ENCODE data around the gene SGO2.
"Not testable (repeated sequence)": the region's sequence is repeated elsewhere in the genome, so short reads cannot be mapped to it uniquely, and the experiment has no call there.

SGO2 gene

GRCh38 chr2:200525551-200525881 is 491 bp upstream of the SGO2 start:
- no peak for DNase-seq

GRCh38 chr2:200528228-200528627 is 2.2 kb downstream of the SGO2 start:
- DNase-seq: no peak

- DNase-seq: no peak
Observed at GRCh38 chr2:200533754-200534153, 7.7 kb downstream of the SGO2 start.

GRCh38 chr2:200534572-200534971 is 8.6 kb downstream of the SGO2 start:
- DNase-seq: no peak

DNA sequence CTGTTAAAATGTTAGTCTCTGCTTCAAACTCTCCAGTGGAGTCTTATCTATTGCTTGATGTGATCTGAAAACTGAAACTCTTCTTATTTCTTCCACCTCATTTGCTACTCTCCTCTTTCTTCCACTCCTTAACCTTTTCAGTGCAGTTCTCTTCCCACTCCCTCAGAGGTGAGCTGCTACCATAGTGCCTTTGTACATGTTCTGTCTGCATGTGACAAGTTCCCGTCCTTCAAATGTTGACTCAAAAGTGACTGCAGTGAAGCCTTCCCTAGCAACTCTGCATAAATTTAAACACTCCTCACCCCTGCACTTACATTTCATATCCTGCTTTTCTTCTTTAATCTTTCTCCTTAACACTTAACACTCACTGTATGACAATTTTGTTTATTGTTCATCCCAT is 12.1 kb downstream of the SGO2 start:
- no peak for DNase-seq

- DNase-seq: no peak
Observed at GRCh38 chr2:200540793-200541192, 14.8 kb downstream of the SGO2 start.

GRCh38 chr2:200566596-200566995 is 40.6 kb downstream of the SGO2 start:
- not testable (repeated sequence) for DNase-seq

DNA sequence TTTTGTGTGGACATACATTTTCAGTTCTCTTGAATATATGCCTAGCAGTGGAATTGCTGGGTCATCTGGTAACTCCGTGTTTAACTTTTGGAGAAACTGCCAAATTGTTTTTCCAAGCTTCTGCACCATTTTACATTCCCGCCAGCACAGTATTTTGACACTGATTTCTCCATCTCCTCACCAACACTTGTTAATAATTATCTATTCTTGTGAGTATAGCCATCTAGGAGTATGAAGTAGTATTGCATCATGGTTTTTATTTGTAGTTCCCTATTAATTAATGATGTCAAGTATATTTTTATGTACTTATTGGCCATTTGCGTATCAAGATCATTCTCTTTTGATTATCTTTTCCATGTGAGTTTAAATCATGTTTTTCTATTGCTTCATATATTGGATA is 41.9 kb downstream of the SGO2 start:
- DNase-seq: no peak

DNA sequence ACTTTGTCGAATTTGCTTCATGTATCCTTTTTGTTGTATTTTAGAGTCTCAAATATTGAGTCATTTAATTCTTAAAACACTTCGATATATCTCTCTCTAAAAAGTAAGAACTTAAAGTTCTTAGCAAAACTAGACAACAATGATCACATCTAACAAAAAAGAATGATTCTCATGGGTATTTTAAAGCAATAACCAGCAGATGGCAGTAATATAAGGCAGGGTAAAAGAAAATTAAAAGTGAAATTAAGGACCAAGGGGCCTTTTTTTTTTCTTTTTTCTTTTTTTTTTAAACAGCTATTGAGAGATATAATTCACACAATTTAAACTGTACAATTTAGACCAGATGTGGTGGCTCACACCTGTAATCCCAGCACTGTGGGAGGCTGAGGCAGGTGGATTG is 50.0 kb downstream of the SGO2 start:
- DNase-seq: no peak

GRCh38 chr2:200577027-200577426 is 51.0 kb downstream of the SGO2 start:
- DNase-seq: no peak

- no peak for DNase-seq
Observed at GRCh38 chr2:200578778-200579177, 52.8 kb downstream of the SGO2 start.

- no peak for DNase-seq
Observed at GRCh38 chr2:200584639-200585038, 58.6 kb downstream of the SGO2 start.

GRCh38 chr2:200585340-200585729 is 59.3 kb downstream of the SGO2 start:
- DNase-seq: no peak

DNA sequence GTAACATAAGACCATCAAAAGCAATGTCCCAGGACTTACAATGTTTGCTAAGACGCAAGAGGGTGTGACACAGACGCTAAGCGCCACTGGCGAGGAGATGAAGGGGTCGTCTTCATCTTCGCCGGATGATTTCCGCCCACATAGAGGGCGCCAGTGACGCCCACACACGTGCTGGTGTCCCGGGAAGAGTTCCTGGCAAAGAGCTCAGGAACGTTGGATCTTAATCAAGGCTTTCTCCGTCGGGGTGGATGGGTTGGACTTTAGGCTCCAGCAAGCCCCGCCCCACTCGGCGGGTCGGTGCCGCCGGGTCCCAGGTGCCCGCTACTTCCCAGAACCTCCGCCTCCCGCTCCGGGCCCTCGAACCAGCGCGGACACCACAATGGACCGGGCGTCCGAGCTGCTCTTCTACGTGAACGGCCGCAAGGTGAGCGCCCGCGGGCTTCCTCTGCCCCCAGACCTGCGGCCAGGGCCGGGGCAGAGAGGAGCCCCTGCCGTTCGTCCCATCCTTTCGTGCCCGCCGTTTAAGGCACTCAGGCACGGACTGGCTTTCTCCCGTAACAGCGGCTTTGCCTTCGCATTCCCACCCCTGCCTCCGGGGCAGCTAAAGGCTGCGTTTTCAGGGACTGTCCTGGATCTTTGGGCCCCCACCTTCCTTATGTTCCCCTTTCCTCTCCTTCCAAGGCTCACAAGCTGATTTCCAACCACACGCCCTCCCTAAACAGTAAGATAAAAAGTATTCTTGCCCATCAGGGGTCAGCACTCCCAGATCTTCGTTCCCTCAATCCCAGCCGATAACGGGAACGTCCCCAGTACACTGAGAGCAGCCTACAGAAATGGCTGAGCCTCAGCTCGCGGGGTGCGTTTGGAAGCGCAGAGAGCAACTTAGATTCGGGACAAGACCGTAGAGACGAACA is 60.0 kb downstream of the SGO2 start, which contains the start of gene AOX1:
AOX1 (plus strand) TSS at position 285 of the 914 bp plus-strand sequence; CDS start at position 380, 95 bp downstream.
- DNase-seq: no peak

- no peak for DNase-seq
Observed at GRCh38 chr2:200586644-200586975, 60.6 kb downstream of the SGO2 start.

- no peak for DNase-seq
Observed at GRCh38 chr2:200587007-200587616, 61.1 kb downstream of the SGO2 start.

GRCh38 chr2:200588076-200588678 is 62.2 kb downstream of the SGO2 start:
- no peak for DNase-seq

- DNase-seq: no peak
Observed at GRCh38 chr2:200590090-200590489, 64.1 kb downstream of the SGO2 start.

DNA sequence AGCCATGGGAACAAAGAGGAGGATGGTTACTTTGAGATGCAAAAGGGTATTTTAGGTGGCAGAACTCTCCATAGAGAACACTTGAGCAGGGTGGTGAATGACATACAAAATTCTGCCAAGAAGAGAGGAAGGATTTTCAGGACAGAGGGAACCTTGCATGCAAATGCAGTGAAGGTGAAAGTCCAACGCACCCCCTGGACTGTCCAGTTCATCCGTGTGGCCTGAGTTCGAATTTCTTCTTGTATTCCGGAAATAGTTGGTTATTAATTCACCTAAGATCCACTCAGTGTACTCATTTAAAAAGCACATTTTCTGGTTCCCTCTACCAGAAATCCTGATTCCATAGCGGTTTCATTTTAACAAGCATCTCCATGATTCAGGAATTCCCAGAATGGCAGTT is 65.3 kb downstream of the SGO2 start:
- no peak for DNase-seq

DNA sequence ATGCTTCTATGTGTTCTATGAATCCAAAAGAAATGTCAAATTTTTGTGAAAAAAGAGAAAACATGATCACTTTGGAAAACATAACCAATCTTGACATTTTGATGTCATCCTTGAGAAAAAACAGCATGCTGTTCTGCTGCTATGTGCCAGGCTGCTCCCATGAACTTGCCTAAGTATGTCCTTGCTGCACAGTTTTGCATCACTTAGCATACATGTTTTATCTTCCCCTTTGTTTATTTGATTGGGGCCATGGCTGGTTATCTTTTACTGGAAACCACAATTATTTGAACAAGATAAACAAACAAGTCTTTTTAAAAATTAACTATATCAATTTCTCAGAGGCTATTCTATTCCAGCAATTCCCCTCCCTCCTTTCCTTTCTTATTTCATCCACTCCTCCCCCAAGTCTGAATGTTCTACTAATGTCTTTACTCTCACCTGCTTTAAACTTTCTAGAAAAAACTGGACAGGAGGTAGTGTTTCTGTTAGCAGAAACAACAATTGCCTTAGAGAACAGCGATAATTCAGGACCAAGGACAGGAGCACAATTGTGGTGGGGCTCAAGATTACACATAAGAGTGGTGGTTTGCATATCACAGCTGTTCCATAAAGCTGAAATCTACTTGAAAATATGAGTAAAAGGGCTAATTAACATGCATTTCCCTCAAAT is 66.5 kb downstream of the SGO2 start:
- no peak for DNase-seq

DNA sequence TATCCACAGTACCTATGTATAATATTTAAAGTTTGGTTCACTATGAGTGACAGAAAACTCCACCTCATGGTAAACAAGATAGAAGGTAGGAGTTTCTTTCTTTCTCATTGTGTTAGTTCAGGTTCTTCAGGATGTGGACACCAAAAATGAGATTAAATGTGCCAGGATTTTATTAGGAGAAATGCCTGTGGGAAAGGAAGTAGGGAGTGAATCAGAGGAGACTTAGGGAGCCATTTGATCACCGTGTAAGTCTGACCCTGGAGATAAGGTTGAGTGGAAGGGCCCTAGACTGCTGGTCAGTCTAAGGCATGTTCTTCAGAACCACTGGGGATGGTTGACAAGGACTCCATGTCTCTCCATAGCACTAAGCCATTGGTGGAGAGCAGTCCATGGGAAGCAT is 67.9 kb downstream of the SGO2 start:
- no peak for DNase-seq

- DNase-seq: no peak
Observed at GRCh38 chr2:200595913-200596312, 69.9 kb downstream of the SGO2 start.

DNA sequence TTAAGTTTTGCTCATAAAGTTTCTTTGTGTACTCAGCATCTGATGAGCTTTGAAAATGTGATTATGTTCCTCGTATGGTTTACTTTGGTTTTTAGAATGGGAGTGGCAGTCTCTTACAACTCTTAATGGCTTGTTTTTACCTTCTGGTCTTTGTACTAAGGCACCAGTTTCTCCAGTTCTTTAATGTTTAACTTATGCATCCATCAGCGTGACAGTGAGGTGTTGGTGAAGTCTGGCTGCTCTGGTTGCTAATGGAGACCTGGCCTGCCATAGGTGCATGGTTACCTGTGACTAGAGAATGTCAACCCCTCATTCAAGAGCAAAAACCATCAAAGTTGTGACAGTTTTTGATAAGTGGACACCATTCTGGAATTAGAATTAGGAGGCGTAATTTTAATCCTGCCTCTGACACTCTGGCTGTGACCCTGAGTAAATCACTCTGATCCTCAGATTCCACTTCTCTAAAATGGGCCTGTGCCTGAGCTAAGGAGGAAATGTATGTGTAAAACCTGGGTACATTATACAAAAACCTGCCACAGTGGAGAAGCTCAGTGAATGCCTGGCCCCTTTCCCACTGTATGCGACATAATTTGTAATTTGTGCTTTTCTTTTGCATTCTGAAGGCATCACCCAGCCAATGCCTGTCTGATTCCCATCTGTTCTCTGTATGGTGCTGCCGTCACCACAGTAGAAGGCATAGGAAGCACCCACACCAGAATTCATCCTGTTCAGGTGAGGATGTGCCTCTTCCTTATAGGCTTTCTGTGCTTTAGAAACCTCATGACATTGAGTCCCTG is 71.0 kb downstream of the SGO2 start:
- no peak for DNase-seq

Data from SHP77 treated with DMSO at 0.1 percent for 48 hours (cell line).